Measurements from ENCODE around the gene GPR3. TPM values are rescaled to one million over a fixed set of nuclear protein-coding genes. Genes with fewer than 3 reads are reported as not detected.

The GPR3 gene
- total RNA-seq, 1 donor from 2014 or later, result 1.9 TPM

DNA sequence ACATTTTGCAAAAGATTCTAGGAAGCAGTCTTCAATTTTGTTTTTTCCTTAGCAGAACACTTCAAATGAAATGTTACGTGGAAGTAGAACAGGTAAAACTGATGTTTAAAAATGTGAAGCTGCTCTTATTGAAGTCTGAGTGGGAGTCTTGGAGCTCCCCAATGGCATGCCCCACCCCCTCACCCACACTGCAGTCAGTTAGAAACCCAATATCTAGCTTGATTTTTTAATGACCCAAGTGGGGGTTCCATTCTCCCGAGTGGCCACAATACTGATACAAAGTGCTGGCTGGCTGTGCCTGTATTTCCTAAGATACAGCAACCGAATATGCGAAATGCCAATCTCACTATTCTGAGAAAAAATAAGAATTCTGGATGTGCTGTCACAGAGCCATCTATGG lies 31.3 kb downstream of the GPR3 start:
- no peaks in the 10 kb centered on the region for H3K27me3 Mint-ChIP-seq
- no peaks in the 10 kb centered on the region for H3K9me3 Mint-ChIP-seq
- DNase-seq (ENCODE audit: extremely low spot score, unreplicated experiment), result no peak
- H3K27ac Mint-ChIP-seq, result peak overlapping the region; percentile 34
- H3K36me3 Mint-ChIP-seq, result peaks cover 19% of the 10 kb centered on the region
- H3K4me3 Mint-ChIP-seq, result no peak overlapping the region
- H3K4me1 Mint-ChIP-seq (ENCODE audit: unreplicated experiment), result peaks cover 41% of the 10 kb centered on the region
- TF ChIP-seq, protein P1, sequence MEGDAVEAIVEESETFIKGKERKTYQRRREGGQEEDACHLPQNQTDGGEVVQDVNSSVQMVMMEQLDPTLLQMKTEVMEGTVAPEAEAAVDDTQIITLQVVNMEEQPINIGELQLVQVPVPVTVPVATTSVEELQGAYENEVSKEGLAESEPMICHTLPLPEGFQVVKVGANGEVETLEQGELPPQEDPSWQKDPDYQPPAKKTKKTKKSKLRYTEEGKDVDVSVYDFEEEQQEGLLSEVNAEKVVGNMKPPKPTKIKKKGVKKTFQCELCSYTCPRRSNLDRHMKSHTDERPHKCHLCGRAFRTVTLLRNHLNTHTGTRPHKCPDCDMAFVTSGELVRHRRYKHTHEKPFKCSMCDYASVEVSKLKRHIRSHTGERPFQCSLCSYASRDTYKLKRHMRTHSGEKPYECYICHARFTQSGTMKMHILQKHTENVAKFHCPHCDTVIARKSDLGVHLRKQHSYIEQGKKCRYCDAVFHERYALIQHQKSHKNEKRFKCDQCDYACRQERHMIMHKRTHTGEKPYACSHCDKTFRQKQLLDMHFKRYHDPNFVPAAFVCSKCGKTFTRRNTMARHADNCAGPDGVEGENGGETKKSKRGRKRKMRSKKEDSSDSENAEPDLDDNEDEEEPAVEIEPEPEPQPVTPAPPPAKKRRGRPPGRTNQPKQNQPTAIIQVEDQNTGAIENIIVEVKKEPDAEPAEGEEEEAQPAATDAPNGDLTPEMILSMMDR (conservative IDR thresholded peaks at IDR 0.05), result no peak

DNA sequence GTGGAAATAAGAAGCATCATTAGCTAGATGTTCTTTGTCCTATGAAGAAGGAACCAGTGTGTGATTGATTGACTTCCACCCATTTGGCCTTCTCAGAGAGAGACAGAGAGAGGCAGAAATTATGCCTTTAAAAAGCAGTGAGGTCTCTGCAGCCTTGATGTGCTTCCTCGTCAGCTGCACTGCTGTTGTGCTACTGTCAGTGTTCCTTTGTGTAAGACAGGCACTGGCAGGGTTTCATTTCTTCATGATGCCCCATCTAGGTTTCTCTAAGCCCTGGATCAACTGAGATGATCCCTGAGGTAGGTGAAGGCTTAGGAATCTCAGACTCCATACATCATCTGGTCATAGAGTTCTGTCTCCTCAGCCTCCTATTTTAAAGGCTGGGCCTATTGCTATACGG lies 34.9 kb downstream of the GPR3 start:
- H3K27ac Mint-ChIP-seq, result peak overlapping the region; percentile 78
- H3K4me3 Mint-ChIP-seq, result peak overlapping the region; percentile 73
- H3K36me3 Mint-ChIP-seq, result peaks cover 23% of the 10 kb centered on the region
- no peaks in the 10 kb centered on the region for H3K27me3 Mint-ChIP-seq
- no peak for DNase-seq (ENCODE audit: extremely low spot score, unreplicated experiment)
- peaks cover 46% of the 10 kb centered on the region for H3K4me1 Mint-ChIP-seq (ENCODE audit: unreplicated experiment)
- no peaks in the 10 kb centered on the region for H3K9me3 Mint-ChIP-seq
- TF ChIP-seq, protein P1 (conservative IDR thresholded peaks at IDR 0.05), result no peak

DNA sequence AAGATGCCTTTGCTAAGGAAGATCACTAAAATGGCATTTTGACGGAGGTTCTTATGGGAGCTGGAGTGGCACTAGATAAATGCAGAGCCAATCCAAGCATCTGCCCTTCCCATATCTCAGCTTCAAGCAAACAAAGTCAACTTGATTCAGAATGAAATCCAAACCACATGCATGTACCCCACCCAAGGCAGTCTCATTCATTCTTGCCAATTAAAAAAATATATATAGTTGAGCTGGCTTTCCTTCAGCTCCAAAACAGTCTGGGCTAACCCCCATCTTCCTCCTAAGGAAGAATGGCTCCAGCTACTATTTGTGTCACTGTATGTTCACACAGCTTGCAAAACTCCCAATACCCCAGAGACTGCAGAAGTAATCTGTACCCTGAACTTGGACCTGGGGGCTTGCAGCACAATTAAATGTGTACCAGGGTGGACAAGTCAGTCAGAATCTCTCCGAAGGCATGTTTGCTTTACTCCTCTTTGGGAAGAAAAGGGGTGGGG lies 35.4 kb downstream of the GPR3 start:
- H3K27me3 Mint-ChIP-seq, result no peaks in the 10 kb centered on the region
- H3K36me3 Mint-ChIP-seq, result peaks cover 23% of the 10 kb centered on the region
- peaks cover 46% of the 10 kb centered on the region for H3K4me1 Mint-ChIP-seq (ENCODE audit: unreplicated experiment)
- H3K4me3 Mint-ChIP-seq, result peak overlapping the region; percentile 73
- peak overlapping the region; percentile 78 for H3K27ac Mint-ChIP-seq
- DNase-seq (ENCODE audit: extremely low spot score, unreplicated experiment), result no peak
- H3K9me3 Mint-ChIP-seq, result no peaks in the 10 kb centered on the region
- TF ChIP-seq, protein P1 (conservative IDR thresholded peaks at IDR 0.05), result no peak

DNA sequence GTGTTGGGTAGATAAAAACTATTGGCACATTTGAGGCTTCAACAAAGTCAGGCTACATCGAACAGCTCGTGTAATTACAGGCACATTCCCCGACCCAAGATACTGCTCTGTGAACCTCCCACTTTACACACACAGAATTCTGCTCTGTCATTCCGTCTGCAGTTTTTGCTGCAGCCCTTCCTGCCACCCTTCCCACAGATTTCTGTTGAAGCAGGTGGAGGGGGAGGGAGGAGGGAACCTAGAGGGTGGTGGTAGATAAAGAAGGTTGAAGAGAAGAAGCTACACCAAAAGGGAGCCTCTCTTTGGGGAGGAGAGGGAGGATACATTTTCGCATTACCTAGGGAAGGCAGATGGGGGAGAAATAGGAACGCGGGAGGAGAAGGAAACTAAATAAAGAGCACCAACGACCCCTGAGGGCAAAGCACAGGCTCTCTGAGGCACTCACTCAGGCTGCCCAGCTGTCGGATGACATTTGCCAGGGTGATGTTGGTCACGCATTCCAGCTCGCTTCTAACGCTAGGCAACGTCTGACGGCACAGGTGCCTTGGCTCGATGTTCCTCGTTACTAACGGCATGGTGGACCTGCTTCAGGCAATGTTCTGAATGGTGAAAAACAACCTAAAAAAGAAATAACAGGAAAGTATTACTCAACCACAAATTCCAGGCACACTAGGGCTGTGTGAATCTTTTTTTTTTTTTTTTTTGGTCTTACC lies 36.0 kb downstream of the GPR3 start:
- Mint-ChIP-seq H3K9me3 (no peaks in the 10 kb centered on the region), H3K4me3 (peak overlapping the region; percentile 73), H3K36me3 (peaks cover 23% of the 10 kb centered on the region), H3K27ac (peak overlapping the region; percentile 78), H3K4me1 (ENCODE audit: unreplicated experiment) (peaks cover 45% of the 10 kb centered on the region), H3K27me3 (no peaks in the 10 kb centered on the region)
- no peak for DNase-seq (ENCODE audit: extremely low spot score, unreplicated experiment)
- TF ChIP-seq, protein P1 (conservative IDR thresholded peaks at IDR 0.05), result no peak

DNA sequence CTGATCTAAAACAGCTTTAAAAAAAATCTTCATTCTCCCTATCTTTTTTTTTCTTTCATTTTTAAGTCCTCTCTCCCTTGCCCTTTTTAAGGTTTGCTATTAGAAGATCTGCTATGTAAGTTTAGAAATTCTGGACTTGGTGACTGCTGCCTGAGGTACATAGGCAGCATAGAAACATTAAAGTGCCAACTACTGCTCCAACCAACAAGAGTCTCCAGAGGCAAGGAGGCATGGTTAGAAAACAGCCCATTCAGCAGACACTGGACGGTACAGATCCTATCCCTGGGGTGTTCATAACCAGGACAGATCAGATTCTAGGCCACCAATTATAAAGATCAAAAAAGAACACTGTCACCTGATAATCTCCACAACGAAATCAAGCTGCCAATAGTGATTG lies 36.6 kb downstream of the GPR3 start:
- DNase-seq (ENCODE audit: extremely low spot score, unreplicated experiment), result no peak
- H3K4me1 Mint-ChIP-seq (ENCODE audit: unreplicated experiment), result peaks cover 40% of the 10 kb centered on the region

More for the DNA sequence above, 36.6 kb downstream of the GPR3 start:
- Mint-ChIP-seq H3K9me3 (no peaks in the 10 kb centered on the region), H3K27me3 (no peaks in the 10 kb centered on the region), H3K4me3 (peak overlapping the region; percentile 8), H3K36me3 (peaks cover 21% of the 10 kb centered on the region), H3K27ac (peak overlapping the region; percentile 78)
- TF ChIP-seq, protein P1 (conservative IDR thresholded peaks at IDR 0.05), result no peak
